Loucy (cell line): Measurements from ENCODE around the gene E2F1.

ENCODE experiments used
- H2AFZ ChIP-seq: fragments of 200-600 bp; sonication (generic); 2 replicates; pipeline ENCODE4 v1.6.0; 2016; ENCODE audit warnings: antibody characterized with exemption, mild to moderate bottlenecking, low read length, moderate library complexity
- H3F3A ChIP-seq: fragments of 200-600 bp; 2 replicates; pipeline ENCODE4 v1.6.0; 2016; ENCODE audit warnings: antibody characterized with exemption, low read depth, mild to moderate bottlenecking
- H3K27me3 ChIP-seq: fragments of 200-600 bp; sonication (generic); 2 replicates; pipeline ENCODE4 v1.6.1; 2014; ENCODE audit warnings: low read length, mild to moderate bottlenecking; ENCODE audit not compliant: insufficient read depth, poor library complexity, severe bottlenecking
- H3K36me3 ChIP-seq: fragments of 200-600 bp; sonication (generic); 2 replicates; pipeline ENCODE4 v1.6.1; 2016; ENCODE audit warnings: low read length; ENCODE audit not compliant: insufficient read depth
- H3K4me1 ChIP-seq: fragments of 200-600 bp; sonication (generic); 2 replicates; pipeline ENCODE4 v1.5.1; 2014; ENCODE audit warnings: low read length, mild to moderate bottlenecking; ENCODE audit not compliant: insufficient read depth, poor library complexity, severe bottlenecking
- H3K4me2 ChIP-seq: fragments of 200-600 bp; sonication (generic); 2 replicates; pipeline ENCODE4 v1.6.0; 2014; ENCODE audit warnings: antibody characterized with exemption, low read length, low read depth, mild to moderate bottlenecking; ENCODE audit not compliant: poor library complexity, severe bottlenecking
- H3K4me3 ChIP-seq: fragments of 200-600 bp; sonication (generic); 2 replicates; pipeline ENCODE4 v1.5.1; 2014; ENCODE audit warnings: low read length, mild to moderate bottlenecking, mixed read lengths; ENCODE audit not compliant: poor library complexity, severe bottlenecking
- H3K79me2 ChIP-seq: fragments of 200-600 bp; sonication (generic); 2 replicates; pipeline ENCODE4 v1.6.1; 2014; ENCODE audit warnings: low read length; ENCODE audit not compliant: insufficient read depth
- H3K9ac ChIP-seq: fragments of 200-600 bp; sonication (generic); 2 replicates; pipeline ENCODE4 v1.6.0; 2014; ENCODE audit warnings: mild to moderate bottlenecking, low read depth, low read length, moderate library complexity; ENCODE audit not compliant: poor library complexity, severe bottlenecking
- H3K9me2 ChIP-seq: fragments of 200-600 bp; sonication (generic); replicated peaks from 2 replicates; pipeline ENCODE4 v1.6.1; 2016; ENCODE audit warnings: low read depth, low read length, mixed read lengths
- H3K9me3 ChIP-seq: fragments of 200-600 bp; sonication (generic); 2 replicates; pipeline ENCODE4 v1.6.1; 2014; ENCODE audit warnings: mild to moderate bottlenecking, antibody characterized with exemption, low read length, low read depth; ENCODE audit not compliant: insufficient read depth
- H4K20me1 ChIP-seq: fragments of 200-600 bp; sonication (generic); 2 replicates; pipeline ENCODE4 v1.6.0; 2014; ENCODE audit warnings: antibody characterized with exemption, low read length, mild to moderate bottlenecking; ENCODE audit not compliant: insufficient read depth, poor library complexity, severe bottlenecking
- CTCF ChIP-seq: fragments of 200-600 bp; sonication (generic); conservative IDR thresholded peaks from 2 replicates; pipeline ENCODE4 v1.5.1; 2014; ENCODE audit warnings: mild to moderate bottlenecking, antibody characterized with exemption, low read length
- EZH2phosphoT487 ChIP-seq: fragments of 200-600 bp; IDR thresholded peaks from 2 replicates; pipeline ENCODE4 v1.6.1; 2018; ENCODE audit warnings: antibody characterized with exemption, mild to moderate bottlenecking, moderate library complexity, borderline replicate concordance

The E2F1 gene

GRCh38 chr20:33709905-33710541 lies 23.8 kb upstream of the E2F1 start:
- TF ChIP-seq CTCF (no peak), EZH2phosphoT487 (no peak)
- no peaks in the 10 kb centered on the region for H3K9me3 ChIP-seq
- no peaks in the 10 kb centered on the region for H3K4me1 ChIP-seq
- H3K27me3 ChIP-seq: no peaks in the 10 kb centered on the region
- H3K9me2 ChIP-seq: no peaks in the 10 kb centered on the region
- H4K20me1 ChIP-seq: no peaks in the 10 kb centered on the region
- no peak overlapping the region for H2AFZ ChIP-seq
- no peak overlapping the region for H3K4me3 ChIP-seq
- H3F3A ChIP-seq: no peaks in the 10 kb centered on the region
- no peaks in the 10 kb centered on the region; the same call in 1 of the 2 replicates for H3K36me3 ChIP-seq
- no peak overlapping the region for H3K4me2 ChIP-seq
- H3K79me2 ChIP-seq: no peaks in the 10 kb centered on the region
- H3K9ac ChIP-seq: no peak overlapping the region

- H3K4me1 ChIP-seq: no peaks in the 10 kb centered on the region
- no peak overlapping the region for H3K4me2 ChIP-seq
- H3K9me2 ChIP-seq: no peaks in the 10 kb centered on the region
- H3K9me3 ChIP-seq: no peaks in the 10 kb centered on the region
- H3F3A ChIP-seq: no peaks in the 10 kb centered on the region
- H3K27me3 ChIP-seq: no peaks in the 10 kb centered on the region
- no peak overlapping the region for H2AFZ ChIP-seq
- TF ChIP-seq EZH2phosphoT487: no peak
- TF ChIP-seq CTCF: no peak
- no peak overlapping the region for H3K4me3 ChIP-seq
- H4K20me1 ChIP-seq: no peaks in the 10 kb centered on the region
- no peak overlapping the region for H3K9ac ChIP-seq
- no peaks in the 10 kb centered on the region for H3K79me2 ChIP-seq
- no peaks in the 10 kb centered on the region; the same call in 1 of the 2 replicates for H3K36me3 ChIP-seq
Observed at GRCh38 chr20:33709398-33709797, 23.2 kb upstream of the E2F1 start.

- Histone ChIP-seq H2AFZ (no peak overlapping the region), H3K9me3 (no peaks in the 10 kb centered on the region), H3K4me2 (no peak overlapping the region), H3K27me3 (no peaks in the 10 kb centered on the region), H3K9ac (no peak overlapping the region), H3K4me1 (no peaks in the 10 kb centered on the region), H3K79me2 (no peaks in the 10 kb centered on the region), H4K20me1 (no peaks in the 10 kb centered on the region), H3F3A (no peaks in the 10 kb centered on the region), H3K9me2 (no peaks in the 10 kb centered on the region), H3K4me3 (no peak overlapping the region), H3K36me3 (no peaks in the 10 kb centered on the region; the same call in 1 of the 2 replicates)
- TF ChIP-seq EZH2phosphoT487 (no peak), CTCF (no peak)
Observed at GRCh38 chr20:33707668-33708067, 21.5 kb upstream of the E2F1 start.
